BJ (cell line): ENCODE measurements around the gene FRMD4A. TPM values are rescaled to one million over a fixed set of nuclear protein-coding genes. Genes with fewer than 3 reads are reported as not detected.

Experiments
- CTCF ChIA-PET: fragments of 350-600 bp; formaldehyde crosslinking; extraction: SDS; loops from one replicate; lab custom pipeline; 2021; ENCODE audit warnings: antibody characterized with exemption, inconsistent platforms; lab: Yijun Ruan, JAX
- POLR2A ChIA-PET: fragments of 300-600 bp; sonication (Branson Sonifier 250); formaldehyde crosslinking; extraction: SDS; loops from one replicate; lab custom pipeline; 2021; ENCODE audit warnings: antibody characterized with exemption; lab: Charles Lee
- DNase-seq: peaks from one replicate; pipeline ENCODE4 v3.0.0-alpha.2; 2011; ENCODE audit warnings: low read depth
- H3K27me3 ChIP-seq: 2 replicates; pipeline ENCODE4 v1.6.0; 2011; ENCODE audit warnings: low read length; ENCODE audit not compliant: control insufficient read depth, insufficient read depth
- H3K36me3 ChIP-seq: 2 replicates; pipeline ENCODE4 v1.5.1; 2011; ENCODE audit warnings: low read length; ENCODE audit not compliant: control insufficient read depth, insufficient read depth
- H3K4me3 ChIP-seq: 2 replicates; pipeline ENCODE4 v1.5.1; 2011; ENCODE audit warnings: low read depth, mild to moderate bottlenecking, control low read depth, low read length
- polyA plus RNA-seq: library from polyadenylated mRNA; depleted of rRNA; stranded (reverse); fragments of >200 nt; gene quantifications from 2 replicates; pipeline ENCODE4 v1.2.3, GENCODE V29; 2011
- TF ChIP-seq, protein P1 (sequence below): IDR thresholded peaks from 2 replicates; pipeline ENCODE4 v1.5.1; 2011; ENCODE audit warnings: low read depth, mild to moderate bottlenecking, control low read depth, inconsistent platforms, low read length, moderate library complexity; ENCODE audit not compliant: insufficient read depth

The FRMD4A gene
- polyA plus RNA-seq, 1 experiment: 31.6 TPM

DNA sequence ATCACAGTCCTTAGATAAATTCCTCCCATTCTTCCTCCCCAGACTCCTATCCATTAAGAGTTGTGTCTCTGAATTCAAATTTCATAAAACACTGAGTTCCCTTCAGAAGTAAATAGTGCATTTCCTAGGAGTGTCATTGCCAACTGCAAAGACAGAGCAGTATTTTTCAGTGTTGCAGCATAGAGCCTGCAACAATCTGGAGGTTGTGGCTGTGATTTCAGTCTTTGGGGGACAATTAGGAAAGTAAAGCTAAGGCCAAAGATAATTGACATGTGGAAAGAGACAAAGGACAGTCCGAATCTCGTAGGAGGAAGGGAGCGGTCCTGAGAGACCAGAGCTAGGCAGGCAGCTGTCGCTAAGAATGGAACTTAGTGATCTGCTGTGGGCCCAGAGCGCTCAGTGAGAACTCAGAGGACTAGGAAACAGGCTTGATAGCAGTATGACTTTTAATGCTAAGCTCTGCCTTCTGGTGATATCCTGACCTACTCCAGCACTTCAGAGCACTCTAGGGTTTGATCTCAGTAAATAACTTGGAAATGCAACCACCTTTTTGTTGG lies 697.8 kb downstream of the FRMD4A start:
- ChIA-PET POLR2A (no interaction called here), CTCF (interaction anchor here (1.2 to 1.5 kb wide), 2 partner anchors 8 to 20 kb away, joined by 3 read pairs; no protein-coding TSS in a partner anchor)
- TF ChIP-seq, protein P1, sequence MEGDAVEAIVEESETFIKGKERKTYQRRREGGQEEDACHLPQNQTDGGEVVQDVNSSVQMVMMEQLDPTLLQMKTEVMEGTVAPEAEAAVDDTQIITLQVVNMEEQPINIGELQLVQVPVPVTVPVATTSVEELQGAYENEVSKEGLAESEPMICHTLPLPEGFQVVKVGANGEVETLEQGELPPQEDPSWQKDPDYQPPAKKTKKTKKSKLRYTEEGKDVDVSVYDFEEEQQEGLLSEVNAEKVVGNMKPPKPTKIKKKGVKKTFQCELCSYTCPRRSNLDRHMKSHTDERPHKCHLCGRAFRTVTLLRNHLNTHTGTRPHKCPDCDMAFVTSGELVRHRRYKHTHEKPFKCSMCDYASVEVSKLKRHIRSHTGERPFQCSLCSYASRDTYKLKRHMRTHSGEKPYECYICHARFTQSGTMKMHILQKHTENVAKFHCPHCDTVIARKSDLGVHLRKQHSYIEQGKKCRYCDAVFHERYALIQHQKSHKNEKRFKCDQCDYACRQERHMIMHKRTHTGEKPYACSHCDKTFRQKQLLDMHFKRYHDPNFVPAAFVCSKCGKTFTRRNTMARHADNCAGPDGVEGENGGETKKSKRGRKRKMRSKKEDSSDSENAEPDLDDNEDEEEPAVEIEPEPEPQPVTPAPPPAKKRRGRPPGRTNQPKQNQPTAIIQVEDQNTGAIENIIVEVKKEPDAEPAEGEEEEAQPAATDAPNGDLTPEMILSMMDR: no peak
- no peak for DNase-seq
- peaks cover 5% of the 10 kb centered on the region for H3K36me3 ChIP-seq
- no peak overlapping the region for H3K4me3 ChIP-seq
- no peaks in the 10 kb centered on the region for H3K27me3 ChIP-seq

DNA sequence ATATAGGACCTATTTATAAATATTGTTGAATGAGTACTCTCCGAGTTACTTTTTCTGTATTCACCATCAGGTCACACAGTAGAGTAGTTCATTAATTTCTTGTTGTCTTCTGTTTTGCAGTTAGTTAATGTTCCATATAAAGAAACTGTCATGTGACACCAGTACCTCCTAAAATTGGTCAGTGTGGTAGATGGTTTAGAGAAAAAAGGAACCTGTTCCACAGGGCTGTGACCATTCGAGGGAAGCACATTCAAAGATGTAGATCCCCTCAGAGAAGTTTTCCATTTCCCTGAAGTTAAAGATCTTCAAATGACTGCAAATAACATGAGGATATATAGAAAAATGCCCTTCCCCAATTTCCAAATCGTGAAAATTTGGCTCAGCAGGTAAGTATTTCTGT lies 698.3 kb downstream of the FRMD4A start:
- no peak overlapping the region for H3K4me3 ChIP-seq
- TF ChIP-seq, protein P1: no peak
- DNase-seq: no peak
- CTCF ChIA-PET: no interaction called here
- no peaks in the 10 kb centered on the region for H3K27me3 ChIP-seq
- POLR2A ChIA-PET: no interaction called here
- H3K36me3 ChIP-seq: peaks cover 5% of the 10 kb centered on the region

DNA sequence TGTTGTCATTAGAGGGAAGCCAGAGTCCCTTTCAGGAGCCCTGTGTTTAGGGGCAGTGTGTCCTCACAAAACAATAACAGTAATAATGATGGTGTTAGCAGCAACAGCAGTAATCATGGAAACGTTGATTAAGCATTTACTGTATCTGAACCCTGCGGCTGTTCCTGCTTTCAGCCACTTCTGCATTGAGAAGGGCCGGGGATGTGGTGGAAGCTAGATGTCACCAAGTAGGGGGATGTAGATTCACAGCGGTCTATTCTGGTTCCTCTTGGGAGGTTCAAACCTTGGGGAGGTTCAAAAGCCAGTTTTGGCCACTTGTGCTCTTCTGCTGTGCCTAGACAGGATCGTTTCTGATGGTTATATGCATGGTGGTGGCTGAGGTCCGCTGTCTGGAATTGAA lies 699.1 kb downstream of the FRMD4A start:
- ChIA-PET POLR2A (no interaction called here), CTCF (no interaction called here)
- Histone ChIP-seq H3K36me3 (peaks cover 5% of the 10 kb centered on the region), H3K27me3 (no peaks in the 10 kb centered on the region), H3K4me3 (no peak overlapping the region)
- no peak for DNase-seq
- TF ChIP-seq, protein P1: no peak

GRCh38 chr10:13630231-13630630 lies 700.5 kb downstream of the FRMD4A start:
- POLR2A ChIA-PET: no interaction called here
- DNase-seq: no peak
- no peaks in the 10 kb centered on the region for H3K27me3 ChIP-seq
- H3K4me3 ChIP-seq: no peak overlapping the region
- peaks cover 5% of the 10 kb centered on the region for H3K36me3 ChIP-seq
- CTCF ChIA-PET: interaction anchor here (0.6 to 1.8 kb wide), 3 partner anchors 9 to 16 kb away, joined by 3 to 4 read pairs (median 4); no protein-coding TSS in a partner anchor
- TF ChIP-seq, protein P1: no peak

- Histone ChIP-seq H3K27me3 (no peaks in the 10 kb centered on the region), H3K4me3 (no peak overlapping the region), H3K36me3 (peaks cover 5% of the 10 kb centered on the region)
- TF ChIP-seq, protein P1: no peak
- DNase-seq: peak; percentile 79
- POLR2A ChIA-PET: no interaction called here
- CTCF ChIA-PET: interaction anchor here (0.7 to 1.8 kb wide), 3 partner anchors 8 to 147 kb away, joined by 3 to 4 read pairs (median 3); no protein-coding TSS in a partner anchor
Observed at GRCh38 chr10:13629116-13629515, 701.6 kb downstream of the FRMD4A start.
